ENCODE data around the gene KNL1.
"Not testable (repeated sequence)": the region's sequence is repeated elsewhere in the genome, so short reads cannot be mapped to it uniquely, and the experiment has no call there.

The KNL1 gene, protein sequence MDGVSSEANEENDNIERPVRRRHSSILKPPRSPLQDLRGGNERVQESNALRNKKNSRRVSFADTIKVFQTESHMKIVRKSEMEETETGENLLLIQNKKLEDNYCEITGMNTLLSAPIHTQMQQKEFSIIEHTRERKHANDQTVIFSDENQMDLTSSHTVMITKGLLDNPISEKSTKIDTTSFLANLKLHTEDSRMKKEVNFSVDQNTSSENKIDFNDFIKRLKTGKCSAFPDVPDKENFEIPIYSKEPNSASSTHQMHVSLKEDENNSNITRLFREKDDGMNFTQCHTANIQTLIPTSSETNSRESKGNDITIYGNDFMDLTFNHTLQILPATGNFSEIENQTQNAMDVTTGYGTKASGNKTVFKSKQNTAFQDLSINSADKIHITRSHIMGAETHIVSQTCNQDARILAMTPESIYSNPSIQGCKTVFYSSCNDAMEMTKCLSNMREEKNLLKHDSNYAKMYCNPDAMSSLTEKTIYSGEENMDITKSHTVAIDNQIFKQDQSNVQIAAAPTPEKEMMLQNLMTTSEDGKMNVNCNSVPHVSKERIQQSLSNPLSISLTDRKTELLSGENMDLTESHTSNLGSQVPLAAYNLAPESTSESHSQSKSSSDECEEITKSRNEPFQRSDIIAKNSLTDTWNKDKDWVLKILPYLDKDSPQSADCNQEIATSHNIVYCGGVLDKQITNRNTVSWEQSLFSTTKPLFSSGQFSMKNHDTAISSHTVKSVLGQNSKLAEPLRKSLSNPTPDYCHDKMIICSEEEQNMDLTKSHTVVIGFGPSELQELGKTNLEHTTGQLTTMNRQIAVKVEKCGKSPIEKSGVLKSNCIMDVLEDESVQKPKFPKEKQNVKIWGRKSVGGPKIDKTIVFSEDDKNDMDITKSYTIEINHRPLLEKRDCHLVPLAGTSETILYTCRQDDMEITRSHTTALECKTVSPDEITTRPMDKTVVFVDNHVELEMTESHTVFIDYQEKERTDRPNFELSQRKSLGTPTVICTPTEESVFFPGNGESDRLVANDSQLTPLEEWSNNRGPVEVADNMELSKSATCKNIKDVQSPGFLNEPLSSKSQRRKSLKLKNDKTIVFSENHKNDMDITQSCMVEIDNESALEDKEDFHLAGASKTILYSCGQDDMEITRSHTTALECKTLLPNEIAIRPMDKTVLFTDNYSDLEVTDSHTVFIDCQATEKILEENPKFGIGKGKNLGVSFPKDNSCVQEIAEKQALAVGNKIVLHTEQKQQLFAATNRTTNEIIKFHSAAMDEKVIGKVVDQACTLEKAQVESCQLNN (N-terminal part only)

DNA sequence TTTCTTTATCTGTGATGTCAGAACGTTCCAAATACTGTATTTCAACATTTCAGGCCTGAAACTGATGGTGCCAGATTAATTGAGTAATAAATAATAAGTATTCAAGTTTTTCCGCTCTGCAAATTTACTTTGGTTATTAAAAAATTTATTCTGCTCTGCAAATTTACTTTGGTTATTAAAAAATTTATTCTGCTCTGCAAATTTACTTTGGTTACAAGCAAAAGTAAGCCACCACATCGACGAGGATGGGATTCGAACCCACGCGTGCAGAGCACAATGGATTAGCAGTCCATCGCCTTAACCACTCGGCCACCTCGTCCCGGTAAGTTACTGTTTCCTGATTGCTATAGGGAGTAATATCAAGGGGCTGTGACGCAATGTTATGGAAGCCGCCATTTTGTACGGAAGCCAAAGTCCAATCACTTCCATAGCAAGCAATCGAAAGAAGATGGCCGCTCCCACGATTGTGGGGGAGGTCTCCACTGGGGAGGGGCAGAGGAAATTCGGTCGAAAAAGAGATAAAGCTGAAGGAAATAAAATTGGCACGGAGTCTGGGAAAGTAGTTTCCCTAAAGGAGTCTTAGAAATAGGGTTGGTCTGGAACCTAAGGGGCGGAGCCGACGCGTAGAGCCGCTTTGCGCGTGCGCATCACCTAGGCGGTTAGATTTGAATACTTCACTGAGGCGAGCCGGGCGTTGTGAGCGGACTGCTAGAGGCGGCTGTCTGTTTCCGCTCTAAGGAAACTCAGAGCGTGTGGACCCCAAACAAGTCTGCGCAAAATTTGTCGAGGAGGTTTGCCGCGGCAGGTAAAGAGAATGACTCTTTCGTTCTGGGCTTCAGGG is at the start of gene KNL1:
TSS of gene KNL1 (plus strand) at position 662 of the 841 bp plus-strand sequence. CDS start 8,683 bp downstream, outside the sequence.
- DNase-seq (ENCODE audit: low read depth), result peak; percentile 82

DNA sequence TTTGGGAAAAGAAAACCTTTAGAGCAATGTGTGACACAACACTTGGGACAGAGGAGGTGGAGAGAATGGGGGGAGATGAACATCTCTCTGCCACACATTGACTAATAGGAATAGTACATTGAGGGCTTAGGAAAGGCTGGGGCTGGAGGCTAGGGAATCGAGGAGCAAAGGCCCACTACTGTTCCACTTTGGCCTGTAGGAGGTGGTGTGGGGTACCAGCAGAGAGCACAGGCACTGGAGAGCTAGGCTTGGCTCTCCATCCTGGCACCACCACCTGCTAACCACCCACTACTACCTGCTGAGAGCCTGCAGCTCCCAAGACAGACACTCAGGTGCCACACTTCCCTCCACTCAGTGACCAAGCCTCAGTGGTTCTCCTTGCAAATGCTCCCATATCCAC is 48.6 kb upstream of the KNL1 start:
- DNase-seq (ENCODE audit: low read depth), result no peak

DNA sequence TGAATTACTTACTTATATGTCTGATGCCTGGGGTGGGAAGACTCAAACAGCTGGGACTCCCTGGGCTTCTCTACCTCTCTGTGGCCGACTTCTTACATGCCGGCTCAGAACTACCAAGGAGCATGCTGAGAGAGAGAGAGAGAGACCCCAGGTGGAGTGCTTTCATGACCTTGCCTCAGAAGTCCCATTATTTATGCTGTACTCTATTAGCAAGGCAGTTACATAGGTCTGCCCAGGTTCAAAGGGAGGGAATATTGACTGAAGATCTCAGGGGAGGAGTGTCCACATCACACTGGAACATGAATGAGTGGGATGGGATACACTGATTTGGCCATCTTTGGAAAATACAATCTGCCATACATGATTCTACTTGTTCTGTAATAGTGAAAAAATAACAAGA is 45.4 kb upstream of the KNL1 start:
- DNase-seq (ENCODE audit: low read depth), result no peak

DNA sequence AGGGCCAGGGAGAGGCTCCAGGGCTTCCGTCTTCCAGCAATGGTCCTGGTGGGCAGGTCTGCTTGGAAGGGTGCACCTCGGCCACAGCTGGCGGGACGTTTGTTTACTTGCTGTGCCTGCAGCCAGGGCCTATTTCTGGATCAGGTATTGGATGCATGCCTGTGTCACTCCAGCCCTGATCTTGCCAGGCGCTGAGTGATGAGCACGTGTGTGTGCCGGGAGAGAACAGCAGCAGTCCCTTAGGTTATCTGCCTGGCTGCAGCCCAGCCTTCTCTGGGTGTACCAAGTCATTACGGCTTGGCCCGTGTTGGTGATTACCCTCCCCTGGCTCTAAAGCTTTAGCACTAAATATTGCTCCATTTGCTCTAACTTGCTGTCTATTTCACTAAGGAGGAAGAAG is 44.2 kb upstream of the KNL1 start:
- no peak for DNase-seq (ENCODE audit: low read depth)

DNA sequence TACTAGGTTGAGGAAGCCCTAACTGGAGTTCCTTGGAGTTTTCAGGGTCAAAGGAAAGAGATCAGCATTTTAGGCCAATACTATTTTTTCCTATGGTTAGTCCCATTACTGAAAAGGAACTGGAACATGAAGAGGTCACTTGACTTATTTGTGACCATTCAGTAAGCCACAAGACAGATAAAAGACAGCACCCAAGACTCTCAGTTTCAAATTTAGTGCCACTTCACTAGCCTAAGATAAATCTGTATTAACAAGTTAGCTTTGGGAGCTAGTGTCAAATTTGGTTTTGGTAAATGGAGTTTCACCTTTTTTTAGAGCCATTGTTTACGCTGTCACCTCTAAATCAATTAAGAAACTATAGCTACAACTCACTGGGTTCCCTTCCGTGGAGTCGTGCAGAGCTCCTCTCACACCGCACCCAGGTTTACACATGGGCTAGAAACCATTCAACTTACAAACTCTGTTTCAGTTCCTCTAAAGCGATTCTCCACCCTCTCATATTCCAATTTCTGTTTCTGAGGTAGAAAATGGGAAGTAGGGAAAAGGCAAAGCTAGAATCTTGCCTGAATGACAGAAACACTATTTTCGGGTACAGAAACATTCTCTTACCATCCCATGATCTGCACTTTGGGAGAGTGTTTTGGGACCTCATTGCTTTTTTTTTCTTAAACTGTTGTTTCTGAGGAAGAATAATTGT is 43.6 kb upstream of the KNL1 start:
- no peak for DNase-seq (ENCODE audit: low read depth)

DNA sequence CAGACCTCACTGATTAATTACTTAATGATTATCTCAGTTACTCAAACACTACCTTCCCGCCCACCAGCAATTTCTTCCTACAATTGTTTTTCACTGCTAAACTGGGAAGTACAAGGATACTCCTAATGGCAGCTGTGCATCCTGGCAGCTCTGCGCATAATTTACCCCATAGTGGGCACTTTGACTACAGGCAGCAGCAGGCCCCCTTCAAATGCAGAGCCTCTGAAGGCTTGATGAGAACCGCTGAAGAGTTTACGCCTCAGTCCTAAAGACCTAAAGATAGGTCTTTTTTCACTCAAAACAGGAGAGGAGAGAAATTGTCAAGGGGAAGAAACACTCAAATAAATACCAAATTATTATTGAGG is 39.9 kb upstream of the KNL1 start:
- DNase-seq (ENCODE audit: low read depth), result no peak

DNA sequence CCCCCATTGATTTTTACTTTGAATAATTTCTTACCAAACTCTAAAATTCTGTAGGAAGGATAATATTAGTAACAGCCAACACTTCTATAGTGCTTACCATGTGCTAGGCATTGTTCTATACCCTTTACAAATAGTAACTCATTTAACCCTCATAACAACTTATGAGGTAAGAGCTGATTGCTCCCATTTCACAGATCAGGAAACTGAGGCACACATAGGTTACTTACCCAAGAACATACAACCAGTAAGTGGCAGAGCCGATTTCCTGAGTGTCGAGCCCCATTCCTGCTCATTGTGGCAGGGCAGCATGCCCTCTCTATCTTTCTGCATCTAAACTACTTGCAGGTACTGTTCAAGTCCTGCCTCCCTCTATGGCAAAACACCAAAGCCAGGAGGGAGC is 38.2 kb upstream of the KNL1 start:
- no peak for DNase-seq (ENCODE audit: low read depth)

DNA sequence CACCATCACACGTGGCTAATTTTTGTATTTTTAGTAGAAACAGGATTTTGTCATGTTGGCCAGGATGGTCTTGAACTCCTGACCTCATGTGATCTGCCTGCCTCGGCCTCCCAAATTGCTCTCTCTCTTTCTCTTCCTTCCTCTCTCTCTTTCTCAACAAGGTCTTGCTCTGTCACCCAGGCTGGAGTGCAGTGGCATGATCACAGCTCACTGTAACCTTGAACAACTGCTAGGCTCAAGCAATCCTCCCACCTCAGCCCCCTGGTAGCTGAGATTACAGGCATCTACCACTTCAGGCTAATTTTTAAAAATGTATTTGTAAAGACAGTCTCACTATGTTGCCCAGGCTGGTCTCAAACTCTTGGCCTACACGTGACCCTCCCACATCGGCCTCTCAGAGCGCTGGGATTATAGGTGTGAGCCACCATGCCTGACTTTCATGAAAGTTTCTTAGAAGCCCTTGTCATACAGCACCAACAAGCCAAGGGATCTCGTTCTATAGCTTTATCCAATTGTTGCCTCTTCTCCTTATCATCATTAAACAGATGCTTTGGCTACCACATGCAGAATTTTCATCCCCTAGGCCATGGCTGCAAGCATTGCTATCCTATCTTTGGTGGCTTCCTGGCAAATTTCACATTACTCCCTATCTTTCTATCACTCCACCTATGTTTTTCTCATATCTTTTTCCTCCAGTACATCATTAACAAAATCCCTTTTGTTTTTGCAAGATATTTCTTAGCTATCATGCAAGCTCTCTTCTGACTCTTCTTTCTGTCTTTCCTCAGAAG is 34.9 kb upstream of the KNL1 start:
- no peak for DNase-seq (ENCODE audit: low read depth)

DNA sequence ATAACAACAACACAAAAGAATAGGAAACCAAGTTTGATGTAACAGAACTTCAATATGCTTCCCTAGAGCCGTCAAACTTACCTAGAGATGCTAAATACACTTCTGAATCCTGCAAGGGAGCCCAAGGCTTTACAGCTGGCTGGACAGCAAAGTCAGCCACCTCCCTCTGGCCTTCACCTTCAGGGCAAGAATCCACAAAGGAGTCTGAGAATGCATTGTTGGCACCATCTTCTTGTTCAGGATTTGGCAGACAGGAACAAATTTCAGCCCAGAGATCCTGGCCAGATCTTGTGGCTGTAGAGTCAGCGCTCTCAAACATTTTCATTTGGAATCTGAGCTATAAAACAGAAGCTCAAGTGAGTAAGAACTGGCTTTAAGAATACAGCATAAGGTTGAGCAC is 31.4 kb upstream of the KNL1 start:
- no peak for DNase-seq (ENCODE audit: low read depth)

DNA sequence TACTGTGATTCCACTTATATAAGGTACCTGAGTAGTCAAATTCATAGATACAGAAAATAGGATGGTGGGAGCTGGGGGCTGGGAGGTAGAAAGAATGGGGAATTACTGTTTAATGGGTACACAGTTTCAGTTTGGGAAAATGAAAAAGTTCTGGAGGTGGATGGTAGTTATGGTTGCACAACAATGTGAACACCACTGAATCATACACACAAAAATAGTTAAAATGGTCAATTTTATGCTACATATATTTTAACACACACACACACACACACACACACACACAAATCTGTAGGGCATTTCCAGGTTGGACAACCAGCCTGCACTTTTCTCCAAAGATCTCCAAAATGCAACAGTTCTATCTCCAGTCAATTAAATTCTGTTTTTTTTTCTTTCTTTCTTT is 30.6 kb upstream of the KNL1 start:
- no peak for DNase-seq (ENCODE audit: low read depth)

DNA sequence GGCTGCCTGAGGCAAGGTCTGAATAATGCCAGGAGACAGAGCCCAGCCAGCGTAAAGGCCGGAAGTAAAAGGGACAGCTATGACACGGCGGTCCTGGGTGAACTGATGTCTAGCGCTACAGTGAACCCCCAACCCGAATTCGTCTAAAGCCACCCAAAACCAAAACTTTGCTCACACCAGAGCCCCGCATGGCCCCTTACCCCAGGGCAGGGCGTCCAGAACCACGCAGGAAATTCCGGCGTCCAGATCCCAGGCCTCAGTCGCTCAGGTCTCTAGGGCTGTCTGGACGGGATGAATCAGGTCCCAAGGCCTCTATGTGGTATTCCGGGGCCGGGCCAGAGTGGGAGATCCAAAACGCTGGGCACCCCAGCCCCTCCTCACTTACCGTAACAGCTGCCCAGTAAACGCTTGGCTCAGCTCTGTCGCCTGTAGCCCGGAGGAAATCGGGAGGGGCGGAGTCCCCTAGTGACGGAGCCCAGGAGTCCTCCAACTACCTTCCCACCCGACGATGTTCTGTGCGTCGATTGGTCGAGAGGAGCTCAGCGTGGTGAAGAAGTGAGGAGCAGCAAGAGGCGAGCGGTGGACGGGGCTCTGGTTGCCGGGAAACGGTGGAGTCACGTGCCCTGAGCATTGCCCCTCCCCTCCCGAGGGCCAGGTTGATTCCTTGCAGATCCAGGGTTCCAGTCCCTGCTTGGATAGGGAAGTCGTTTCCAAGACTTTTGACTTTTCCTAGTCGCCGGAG is 29.3 kb upstream of the KNL1 start, which contains the start of gene CCDC32:
TSS of gene CCDC32 (minus strand) at position 452 of the 742 bp plus-strand sequence. CDS start 2,027 bp downstream, outside the sequence.
- DNase-seq (ENCODE audit: low read depth), result peak; percentile 93

DNA sequence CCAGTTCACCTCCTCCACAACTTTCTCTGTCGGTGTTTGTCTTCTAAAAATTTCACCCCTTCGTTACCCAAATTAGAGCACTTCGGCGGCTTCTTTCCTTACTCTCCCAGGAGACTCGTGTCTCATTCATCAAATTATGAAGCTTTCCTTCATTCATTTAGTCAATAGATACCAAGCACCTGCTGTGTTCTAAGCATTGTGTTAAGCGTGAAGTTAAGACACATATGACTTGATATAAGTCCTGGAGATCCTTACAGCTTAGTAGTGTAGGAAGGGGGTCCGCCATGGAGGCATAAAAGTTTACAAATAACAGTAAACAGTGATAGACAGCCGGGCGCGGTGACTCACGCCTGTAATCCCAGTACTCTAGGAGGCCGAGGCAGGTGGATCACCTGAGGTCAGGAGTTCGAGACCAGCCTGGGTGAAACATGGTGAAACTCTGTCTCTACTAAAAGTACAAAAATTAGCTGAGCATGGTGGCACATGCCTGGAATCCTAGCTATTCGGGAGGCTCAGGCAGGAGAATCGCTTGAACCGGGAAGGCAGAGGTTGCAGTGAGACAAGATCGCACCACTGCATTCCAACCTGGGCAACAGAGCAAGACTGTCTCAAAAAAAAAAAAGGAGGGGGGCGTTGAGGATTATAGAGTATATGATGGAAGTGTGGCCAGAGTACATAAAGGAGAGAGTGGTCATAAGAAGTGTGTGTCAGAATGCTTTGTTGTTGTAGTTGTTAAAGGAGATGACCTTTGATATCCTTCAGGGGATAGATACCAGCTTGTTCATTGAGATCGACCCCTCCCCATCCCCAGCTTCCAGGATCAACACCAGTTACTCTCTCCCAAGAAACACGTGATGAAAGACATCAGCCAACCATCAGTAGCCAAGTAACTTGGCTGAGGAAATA is 28.5 kb upstream of the KNL1 start:
- no peak for DNase-seq (ENCODE audit: low read depth)

DNA sequence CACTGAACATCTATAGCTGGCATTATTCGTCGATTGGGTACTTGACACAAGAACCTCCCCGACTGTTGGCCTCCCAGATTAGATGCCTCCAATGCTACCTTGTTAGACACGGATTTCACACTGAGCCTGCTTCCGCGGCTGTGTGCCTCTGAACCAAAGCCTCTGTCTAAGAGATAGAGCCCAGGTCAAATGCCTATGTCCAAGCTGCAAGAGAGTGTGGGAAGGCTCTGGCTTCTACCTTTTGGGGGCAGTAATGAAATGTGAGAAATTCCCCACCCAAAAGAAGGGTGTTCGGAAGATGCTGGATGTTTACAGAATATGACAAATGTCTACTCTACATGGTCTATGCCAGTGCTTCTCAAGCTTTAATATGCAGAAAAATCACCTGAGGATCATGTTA is 26.9 kb upstream of the KNL1 start:
- DNase-seq (ENCODE audit: low read depth), result no peak

DNA sequence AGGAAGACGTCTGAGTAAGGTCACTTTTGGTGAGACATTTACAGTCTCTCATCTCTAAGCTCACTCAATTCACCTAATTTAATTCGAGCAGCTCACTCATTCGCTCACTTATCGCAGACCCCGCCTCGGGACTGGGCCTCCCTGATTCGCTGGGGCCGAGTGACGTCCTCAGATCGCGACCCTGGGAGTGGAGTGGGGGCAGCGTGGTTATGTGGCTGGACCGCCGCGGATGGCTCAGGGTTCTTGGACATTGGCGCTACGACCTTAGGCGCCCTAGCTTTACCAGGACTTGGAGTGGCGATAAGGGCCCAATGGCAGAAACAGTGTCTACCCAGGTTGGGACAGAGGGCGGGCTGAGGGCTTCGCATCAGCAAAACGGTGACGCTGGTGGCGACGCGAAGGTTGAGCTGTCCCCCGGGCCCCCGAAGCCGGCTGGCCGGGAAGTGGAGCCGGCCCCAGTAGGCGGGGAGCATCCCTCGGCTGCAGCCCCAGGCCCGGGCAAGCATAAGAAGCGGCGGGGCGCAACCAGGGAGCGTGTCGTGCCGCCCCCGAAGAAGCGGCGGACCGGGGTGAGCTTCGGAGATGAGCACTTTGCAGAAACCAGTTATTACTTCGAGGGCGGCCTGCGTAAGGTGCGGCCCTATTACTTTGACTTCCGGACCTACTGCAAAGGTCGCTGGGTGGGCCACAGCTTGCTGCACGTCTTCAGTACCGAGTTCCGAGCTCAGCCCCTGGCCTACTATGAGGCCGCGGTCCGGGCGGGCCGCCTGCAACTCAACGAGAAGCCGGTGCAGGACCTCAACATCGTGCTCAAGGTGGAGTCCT is 24.7 kb upstream of the KNL1 start, which contains the start of gene RPUSD2:
TSS of gene RPUSD2 (plus strand) at position 171 of the 825 bp plus-strand sequence. CDS start at position 210, 39 bp downstream.
- DNase-seq (ENCODE audit: low read depth), result peak; percentile 88

DNA sequence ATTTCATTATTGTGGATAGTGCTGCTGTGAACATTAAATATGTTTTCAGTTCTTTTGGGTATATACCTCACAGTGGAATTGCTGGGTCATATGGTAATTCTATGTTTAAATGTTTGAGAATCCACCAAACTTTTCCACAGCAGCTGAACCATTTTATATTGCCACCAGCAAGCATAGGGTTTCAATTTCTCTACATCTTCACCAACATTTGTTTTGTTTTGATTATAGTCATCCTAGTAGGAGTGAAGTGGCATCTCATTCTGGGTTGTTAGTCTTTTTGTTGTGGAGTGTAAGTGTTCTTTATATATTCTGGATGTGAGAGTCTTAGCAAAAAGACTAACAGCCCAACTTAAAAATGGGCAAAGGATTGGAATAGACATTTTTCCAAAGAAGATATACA is 18.9 kb upstream of the KNL1 start:
- no peak for DNase-seq (ENCODE audit: low read depth)

DNA sequence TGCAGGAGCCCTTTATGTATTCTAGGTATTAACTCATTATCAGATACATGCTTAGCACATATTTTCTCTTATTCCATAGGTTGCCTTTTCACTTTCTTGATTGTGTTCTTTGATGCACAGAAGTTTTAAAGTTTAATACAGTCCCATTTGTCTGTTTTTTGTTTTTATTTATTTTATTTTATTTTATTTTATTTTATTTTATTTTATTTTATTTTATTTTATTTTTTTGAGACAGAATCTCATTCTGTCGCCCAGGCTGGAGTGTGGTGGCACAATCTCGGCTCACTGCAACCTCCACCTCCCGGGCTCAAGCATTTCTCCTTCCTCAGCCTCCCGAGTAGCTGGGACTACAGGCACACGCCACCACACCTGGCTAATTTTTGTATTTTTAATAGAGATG is 17.1 kb upstream of the KNL1 start:
- DNase-seq (ENCODE audit: low read depth), result not testable (repeated sequence)

DNA sequence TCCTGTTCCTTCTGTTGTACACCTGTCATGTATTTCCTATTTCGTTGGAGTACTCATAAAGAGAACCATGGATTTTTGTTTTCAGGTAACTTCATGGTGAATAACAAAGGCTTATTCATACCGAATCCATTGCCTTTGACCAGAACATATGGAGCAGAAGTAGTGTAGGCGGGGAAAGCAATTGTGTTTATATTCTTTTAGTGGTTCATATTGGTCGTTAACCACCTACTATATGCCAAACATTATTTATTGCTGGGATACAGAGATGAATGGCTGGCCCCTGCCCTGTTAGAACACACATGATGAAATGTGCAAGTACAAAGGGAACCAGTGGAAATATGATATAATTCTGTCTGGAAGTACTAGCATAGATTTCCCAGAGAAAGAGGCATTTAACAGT is 15.2 kb upstream of the KNL1 start:
- no peak for DNase-seq (ENCODE audit: low read depth)
